G401 (cell line): ENCODE results near the gene ERLIN1. TPM values are rescaled to one million over a fixed set of nuclear protein-coding genes. Genes with fewer than 3 reads are reported as not detected.

Experiments used
- DNase-seq: peaks from one replicate; pipeline ENCODE4 v3.0.0-alpha.2; 2015; ENCODE audit warnings: low spot score
- in situ Hi-C: cut with HindIII; loops from 2 replicates; pipeline ENCODE4 v1.10.0; 2016; ENCODE audit warnings: low sequenced_read_pairs, mixed read lengths
- total RNA-seq: library from RNA; depleted of rRNA; stranded (reverse); fragments of >200 nt; shearing (Covaris generic); gene quantifications from 2 replicates; pipeline ENCODE4 v1.2.3, GENCODE V29; 2014

The ERLIN1 gene
- total RNA-seq, 1 experiment from 2014 or later: 39.0 TPM

- no peak for DNase-seq
- in situ Hi-C loops: no loop called here
Observed at GRCh38 chr10:100174699-100175677, 10.8 kb downstream of the ERLIN1 start.

- in situ Hi-C loops: no loop called here
- DNase-seq: no peak
Observed at GRCh38 chr10:100173035-100173434, 12.8 kb downstream of the ERLIN1 start.

- in situ Hi-C loops: no loop called here
- DNase-seq: no peak
Observed at GRCh38 chr10:100172349-100172748, 13.5 kb downstream of the ERLIN1 start.

GRCh38 chr10:100168313-100168643 is 17.6 kb downstream of the ERLIN1 start:
- no peak for DNase-seq
- in situ Hi-C loops: no loop called here

- DNase-seq: no peak
- in situ Hi-C loops: no loop called here
Observed at GRCh38 chr10:100167553-100168312, 18.1 kb downstream of the ERLIN1 start.

- in situ Hi-C loops: no loop called here
- no peak for DNase-seq
Observed at GRCh38 chr10:100163704-100164621, 21.9 kb downstream of the ERLIN1 start.

- in situ Hi-C loops: no loop called here
- DNase-seq: no peak
Observed at GRCh38 chr10:100162696-100163095, 23.1 kb downstream of the ERLIN1 start.

GRCh38 chr10:100158044-100158805 is 27.6 kb downstream of the ERLIN1 start:
- in situ Hi-C loops: no loop called here

GRCh38 chr10:100157156-100157555 is 28.7 kb downstream of the ERLIN1 start:
- DNase-seq: no peak
- in situ Hi-C loops: no loop called here

More at GRCh38 chr10:100158044-100158805, 27.6 kb downstream of the ERLIN1 start:
- no peak for DNase-seq

GRCh38 chr10:100155936-100156335 is 29.9 kb downstream of the ERLIN1 start:
- in situ Hi-C loops: no loop called here

GRCh38 chr10:100154666-100155065 is 31.2 kb downstream of the ERLIN1 start:
- DNase-seq: no peak

More at GRCh38 chr10:100155936-100156335, 29.9 kb downstream of the ERLIN1 start:
- DNase-seq: no peak

GRCh38 chr10:100153239-100153825 is 32.5 kb downstream of the ERLIN1 start:
- no peak for DNase-seq
- in situ Hi-C loops: no loop called here

More at GRCh38 chr10:100154666-100155065, 31.2 kb downstream of the ERLIN1 start:
- in situ Hi-C loops: no loop called here

GRCh38 chr10:100151723-100152300 is 34.0 kb downstream of the ERLIN1 start:
- no peak for DNase-seq
- in situ Hi-C loops: no loop called here

GRCh38 chr10:100148353-100149211 is 37.2 kb downstream of the ERLIN1 start:
- no peak for DNase-seq
- in situ Hi-C loops: no loop called here

GRCh38 chr10:100146875-100147650 is 38.8 kb downstream of the ERLIN1 start:
- no peak for DNase-seq
- in situ Hi-C loops: no loop called here

- DNase-seq: no peak
- in situ Hi-C loops: no loop called here
Observed at GRCh38 chr10:100146398-100146797, 39.4 kb downstream of the ERLIN1 start.
